Stimulated activated naive CD8-positive, alpha-beta T cell treated with anti-CD3 and anti-CD28 coated beads, Interleukin-15, Interleukin-2, amounts not matched to agents 100 U/mL and 50 U/mL, for 24 hours (primary cell): ENCODE measurements around the gene GBP7.
"Not testable (repeated sequence)": the region's sequence is repeated elsewhere in the genome, so short reads cannot be mapped to it uniquely, and the experiment has no call there.

Experiments used
- ATAC-seq: fragments of 150-1000 bp; cut with Tn5 transposase; one replicate; pipeline ENCODE4 v1.10.0; 2021
- DNase-seq: peaks from one replicate; pipeline ENCODE4 v3.0.0; 2021

GBP7 gene

GRCh38 chr1:89175601-89176256 lies at the start of gene GBP7:
GBP7 (minus strand) TSS chr1:89176003; CDS start chr1:89171935, 4,068 bp downstream.
- ATAC-seq (no peak), DNase-seq (no peak)

DNA sequence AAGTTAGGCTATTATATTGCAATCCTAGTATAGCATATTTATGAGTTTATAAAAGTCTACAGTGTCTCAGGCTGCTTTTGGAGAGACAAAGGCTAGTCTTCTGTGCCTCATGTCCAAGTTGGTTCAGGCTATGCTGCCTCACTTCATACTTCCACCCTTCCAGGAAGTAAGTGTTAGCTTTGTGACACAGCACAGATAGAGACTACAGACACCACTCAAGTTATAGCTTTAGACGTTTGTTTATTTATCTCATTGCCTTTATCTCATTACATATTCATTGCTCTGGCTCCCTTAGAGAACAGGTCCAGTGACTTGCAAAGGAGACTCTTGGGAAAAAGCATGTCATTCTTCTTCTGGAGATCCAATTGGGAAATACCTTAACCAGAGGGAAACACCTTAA lies 45.5 kb upstream of the GBP7 start:
- DNase-seq (no peak), ATAC-seq (no peak)

GRCh38 chr1:89219851-89220250 lies 44.0 kb upstream of the GBP7 start:
- DNase-seq, ATAC-seq: not testable (repeated sequence)

- DNase-seq, ATAC-seq: not testable (repeated sequence)
Measured at GRCh38 chr1:89218941-89219340, 43.1 kb upstream of the GBP7 start.

DNA sequence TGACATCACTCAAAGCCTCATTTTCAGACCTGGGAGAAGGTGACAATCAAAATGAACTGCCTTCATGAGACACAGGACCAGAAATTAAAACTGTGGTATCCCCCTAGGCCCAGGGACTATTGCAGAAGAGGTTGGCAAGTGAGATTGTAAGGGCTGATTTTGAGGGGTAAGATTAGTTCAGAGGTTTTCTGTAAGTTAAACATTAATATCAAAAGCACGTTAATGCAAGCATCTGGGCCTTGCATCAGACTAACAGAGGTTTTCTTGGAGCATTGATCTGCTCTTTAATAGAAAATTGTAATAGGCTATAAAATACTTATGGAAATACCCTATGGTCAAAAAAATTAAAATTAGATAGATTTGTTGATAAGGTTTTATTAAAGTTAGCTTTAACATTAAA lies 37.5 kb upstream of the GBP7 start:
- no peak for ATAC-seq
- DNase-seq: no peak

- no peak for ATAC-seq
Measured at GRCh38 chr1:89211035-89211634, 35.3 kb upstream of the GBP7 start.

DNA sequence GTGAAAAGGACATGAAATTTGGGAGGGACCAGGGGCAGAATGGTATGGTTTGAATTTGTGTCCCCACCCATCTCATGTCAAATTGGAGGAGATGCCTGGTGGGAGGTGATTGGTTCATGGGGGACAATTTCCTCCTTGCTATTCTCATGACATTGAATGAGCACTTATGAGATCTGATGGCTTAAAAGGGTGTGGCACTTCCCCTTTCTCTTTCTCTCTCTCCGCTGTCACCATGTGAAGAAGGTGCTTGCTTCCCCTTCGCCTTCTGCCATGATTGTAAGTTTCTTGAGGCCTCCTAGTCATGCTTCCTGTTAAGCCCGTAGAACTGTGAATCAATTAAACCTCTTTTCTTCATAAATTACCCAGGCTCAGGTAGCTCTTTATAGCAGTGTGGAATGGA lies 30.6 kb upstream of the GBP7 start:
- no peak for DNase-seq
- no peak for ATAC-seq

More at GRCh38 chr1:89211035-89211634, 35.3 kb upstream of the GBP7 start:
- no peak for DNase-seq

GRCh38 chr1:89203166-89203565 lies 27.4 kb upstream of the GBP7 start:
- DNase-seq (no peak), ATAC-seq (peak; percentile 72)

DNA sequence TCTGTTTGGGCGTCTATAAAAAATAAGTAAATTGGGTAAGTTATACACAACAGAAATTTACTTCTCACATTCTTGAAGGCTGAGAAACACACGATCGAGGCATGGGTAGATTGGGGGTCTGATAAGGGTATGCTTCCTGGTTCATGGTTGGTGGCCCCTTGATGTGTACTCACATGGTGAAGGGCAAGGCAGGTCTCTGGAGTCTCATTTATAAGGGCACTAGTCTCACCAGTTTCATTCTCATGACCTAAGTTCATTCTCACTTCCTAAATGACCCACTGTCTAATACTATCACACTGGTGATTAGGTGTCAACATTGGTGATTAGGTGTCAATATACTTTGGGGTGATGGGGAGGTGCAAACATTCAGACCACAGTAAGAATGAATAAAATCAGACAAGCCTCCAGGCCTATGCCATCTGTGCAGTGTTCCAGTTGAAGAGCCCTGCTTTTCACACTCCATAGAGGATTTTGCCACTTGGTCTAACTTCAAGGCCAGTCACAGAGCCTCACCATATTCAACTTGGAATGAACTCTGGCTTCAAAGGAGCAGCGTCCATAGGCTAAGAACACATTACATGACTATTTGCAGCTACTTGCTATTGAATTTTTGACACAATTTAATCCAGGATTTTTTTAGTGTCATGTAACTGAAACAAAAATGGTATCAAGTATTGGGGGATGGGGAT lies 25.4 kb upstream of the GBP7 start:
- DNase-seq: no peak

GRCh38 chr1:89200663-89201062 lies 24.9 kb upstream of the GBP7 start:
- ATAC-seq (peak; percentile 28), DNase-seq (no peak)

More for the DNA sequence above, 25.4 kb upstream of the GBP7 start:
- peak; percentile 38 for ATAC-seq

DNA sequence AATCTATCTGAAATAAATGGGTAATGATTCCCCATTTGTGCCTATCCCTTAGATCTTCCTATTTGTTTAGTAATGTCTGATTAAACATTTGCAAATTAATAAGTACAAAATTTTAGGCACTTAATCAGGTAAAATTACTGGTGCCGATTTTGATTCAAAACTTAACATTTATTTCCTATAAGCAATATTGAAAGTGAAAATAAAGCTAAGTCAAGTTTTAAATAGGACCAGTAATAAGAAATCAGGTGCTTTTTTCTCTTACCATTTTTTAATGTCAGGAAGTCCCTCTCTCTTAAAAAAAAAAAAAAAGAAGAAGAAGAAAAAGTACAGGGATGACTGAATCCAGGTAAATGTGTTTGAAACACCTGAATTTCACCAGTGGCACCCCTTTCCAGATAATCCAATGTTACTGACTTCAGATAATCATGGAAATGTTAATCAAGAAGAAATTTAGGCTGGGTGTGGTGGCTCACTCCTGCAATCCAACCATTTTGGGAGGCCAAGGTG lies 23.8 kb upstream of the GBP7 start:
- ATAC-seq: no peak
- DNase-seq: no peak

DNA sequence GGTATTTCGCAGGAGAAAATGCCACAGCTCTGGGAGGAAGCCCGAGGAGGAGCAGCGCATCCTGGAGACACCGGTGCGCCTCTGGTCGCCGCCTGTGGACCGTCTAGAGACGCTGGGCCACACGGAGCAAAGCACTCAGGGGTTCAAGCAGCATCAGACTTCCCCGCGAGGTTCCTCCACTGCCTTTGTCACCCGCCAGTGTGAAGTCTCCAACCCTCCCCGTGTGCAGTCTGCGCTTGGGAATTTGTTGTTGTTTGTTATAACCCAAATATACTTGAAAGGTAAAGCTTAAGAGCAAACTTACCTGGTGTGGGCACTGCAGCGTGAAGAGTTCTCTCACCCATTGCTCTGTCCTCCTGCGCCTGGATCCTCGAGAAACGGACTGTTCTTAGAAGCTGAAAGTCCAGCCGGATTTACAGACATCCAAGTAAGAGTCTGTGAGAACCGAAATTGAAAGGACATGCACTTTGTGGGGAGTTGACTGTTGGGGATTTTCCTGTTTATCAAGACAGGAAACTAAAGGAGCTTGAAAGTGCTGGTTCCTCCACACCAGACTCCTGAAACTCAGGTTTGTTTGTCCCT lies 22.8 kb upstream of the GBP7 start, which contains the start of gene GBP4:
Gene GBP4, minus strand, starts transcription at position 452 of the 582 bp plus-strand sequence. Its CDS starts 108 bp downstream, at position 344.
- ATAC-seq: peak; percentile 60

GRCh38 chr1:89198081-89198480 lies 22.3 kb upstream of the GBP7 start:
- DNase-seq (no peak), ATAC-seq (no peak)

More for the DNA sequence above, 22.8 kb upstream of the GBP7 start, which contains the start of gene GBP4:
- peak; percentile 51 for DNase-seq

GRCh38 chr1:89195476-89195875 lies 19.7 kb upstream of the GBP7 start:
- ATAC-seq (no peak), DNase-seq (no peak)

GRCh38 chr1:89191314-89191713 lies 15.5 kb upstream of the GBP7 start:
- no peak for DNase-seq
- ATAC-seq: no peak

GRCh38 chr1:89190017-89190416 lies 14.2 kb upstream of the GBP7 start:
- ATAC-seq: no peak

DNA sequence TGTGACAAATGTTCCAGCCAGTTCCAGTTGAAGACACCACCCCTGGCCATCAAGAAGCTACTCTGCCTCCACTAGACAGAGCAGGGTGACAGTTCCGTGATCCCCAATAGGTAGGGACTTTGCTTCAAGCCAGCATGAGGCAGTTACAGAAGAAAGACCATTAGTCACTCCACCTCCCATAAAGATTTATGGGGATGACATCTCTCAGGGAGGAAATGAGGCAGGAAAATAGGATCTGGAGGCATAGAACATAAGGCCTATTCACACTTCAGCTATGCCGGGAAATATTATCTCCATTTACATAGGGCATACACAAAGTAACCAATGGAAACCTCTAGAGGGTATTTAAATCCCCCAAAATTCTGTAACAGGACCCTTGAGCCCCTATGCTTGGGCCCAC lies 3.5 kb upstream of the GBP7 start:
- ATAC-seq (no peak), DNase-seq (no peak)

More at GRCh38 chr1:89190017-89190416, 14.2 kb upstream of the GBP7 start:
- DNase-seq: no peak

- no peak for DNase-seq
- ATAC-seq: no peak
Measured at GRCh38 chr1:89176971-89177370, 1.2 kb upstream of the GBP7 start.

DNA sequence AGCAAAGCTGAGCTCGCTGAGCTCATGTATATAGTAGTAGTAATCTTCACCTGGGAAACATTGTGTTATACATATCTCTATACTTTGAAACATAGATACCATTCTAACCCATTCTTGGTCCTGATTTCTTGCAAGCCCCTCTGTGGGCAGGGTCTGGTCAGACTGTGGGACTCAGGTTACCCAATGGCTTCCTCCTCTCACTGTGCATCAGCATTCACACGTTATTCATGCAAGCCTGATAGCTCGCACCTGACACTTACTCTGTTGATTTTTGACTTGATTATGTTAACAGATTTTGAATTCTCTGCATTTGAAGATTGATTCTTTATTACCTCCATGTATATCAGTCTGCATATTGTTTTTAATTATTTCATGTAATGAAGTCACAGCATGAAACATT lies 1.3 kb downstream of the GBP7 start:
- DNase-seq (no peak), ATAC-seq (no peak)

DNA sequence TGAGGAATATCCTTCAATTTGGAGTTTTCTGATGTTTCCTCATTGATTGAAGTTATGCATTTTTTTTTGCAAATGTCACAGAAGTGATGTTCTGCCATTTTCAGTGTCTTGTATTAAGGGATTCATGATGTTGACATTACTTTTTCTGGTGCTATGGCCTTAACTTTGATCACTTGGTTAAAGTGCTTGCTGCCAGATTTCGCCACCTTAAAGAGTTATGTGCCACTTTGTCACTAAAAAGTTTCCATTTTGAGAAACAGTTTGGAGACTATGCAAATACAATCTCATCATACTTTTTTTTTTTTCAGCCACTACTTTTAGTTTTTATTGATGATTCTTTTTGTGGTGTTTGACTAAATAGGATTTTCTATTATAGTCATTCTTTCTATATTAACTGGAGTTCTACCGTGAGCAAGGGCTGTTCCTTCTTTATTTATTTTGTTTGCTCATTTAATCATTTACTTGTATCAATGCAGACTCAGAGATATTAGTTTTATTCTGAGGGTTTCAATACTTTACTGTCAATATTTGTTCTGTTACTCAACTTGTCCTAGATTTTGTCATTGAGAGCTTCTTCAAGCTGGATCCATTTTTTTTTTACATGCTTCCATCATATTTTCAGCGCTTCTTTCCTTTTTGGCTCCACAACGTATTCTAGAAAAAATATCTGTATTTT lies 3.2 kb downstream of the GBP7 start:
- ATAC-seq: no peak
- no peak for DNase-seq

- no peak for ATAC-seq
- DNase-seq: no peak
Measured at GRCh38 chr1:89171067-89171438, 4.8 kb downstream of the GBP7 start.
